GM18517 (cell line): ENCODE data around the gene ACOT7.
"Not testable (repeated sequence)": the region's sequence is repeated elsewhere in the genome, so short reads cannot be mapped to it uniquely, and the experiment has no call there.

Experiments used
- ATAC-seq: cut with Tn5 transposase; IDR thresholded peaks from one replicate; pipeline ENCODE4 v1.9.1; 2021; ENCODE audit warnings: mild to moderate bottlenecking, moderate library complexity; ENCODE audit not compliant: unreplicated experiment

The ACOT7 gene

DNA sequence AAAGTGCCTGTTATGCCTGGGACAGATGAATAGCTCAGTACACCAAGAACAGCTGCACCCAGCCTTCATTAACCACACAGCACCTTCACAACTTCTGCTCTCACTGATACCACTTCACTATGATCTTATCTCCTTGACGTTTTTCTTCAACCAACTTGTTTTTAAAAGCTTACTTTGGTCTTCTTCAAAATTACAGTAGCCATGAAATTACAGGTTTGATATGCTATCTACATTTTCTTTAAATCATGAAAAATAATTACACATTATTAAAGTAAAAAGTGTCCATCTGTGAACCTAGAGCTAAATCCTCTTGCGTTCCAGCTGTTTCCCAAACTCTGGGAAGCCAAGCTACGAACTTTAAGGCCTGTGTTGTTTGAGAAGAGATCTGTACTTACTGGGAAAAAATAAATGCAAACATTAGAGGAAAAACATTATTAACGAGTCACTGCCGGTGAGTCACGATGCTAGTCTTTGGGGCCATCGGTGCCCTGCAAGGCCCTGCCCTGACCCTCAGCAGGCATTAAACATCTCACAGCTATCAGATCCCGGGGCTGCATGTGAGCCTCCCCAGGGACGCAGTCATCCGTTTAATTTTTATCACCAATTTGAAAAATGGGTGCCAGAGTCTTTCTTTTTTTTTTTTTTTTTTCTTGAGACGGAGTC, 76.3 kb downstream of the ACOT7 start:
- ATAC-seq, result no peak

DNA sequence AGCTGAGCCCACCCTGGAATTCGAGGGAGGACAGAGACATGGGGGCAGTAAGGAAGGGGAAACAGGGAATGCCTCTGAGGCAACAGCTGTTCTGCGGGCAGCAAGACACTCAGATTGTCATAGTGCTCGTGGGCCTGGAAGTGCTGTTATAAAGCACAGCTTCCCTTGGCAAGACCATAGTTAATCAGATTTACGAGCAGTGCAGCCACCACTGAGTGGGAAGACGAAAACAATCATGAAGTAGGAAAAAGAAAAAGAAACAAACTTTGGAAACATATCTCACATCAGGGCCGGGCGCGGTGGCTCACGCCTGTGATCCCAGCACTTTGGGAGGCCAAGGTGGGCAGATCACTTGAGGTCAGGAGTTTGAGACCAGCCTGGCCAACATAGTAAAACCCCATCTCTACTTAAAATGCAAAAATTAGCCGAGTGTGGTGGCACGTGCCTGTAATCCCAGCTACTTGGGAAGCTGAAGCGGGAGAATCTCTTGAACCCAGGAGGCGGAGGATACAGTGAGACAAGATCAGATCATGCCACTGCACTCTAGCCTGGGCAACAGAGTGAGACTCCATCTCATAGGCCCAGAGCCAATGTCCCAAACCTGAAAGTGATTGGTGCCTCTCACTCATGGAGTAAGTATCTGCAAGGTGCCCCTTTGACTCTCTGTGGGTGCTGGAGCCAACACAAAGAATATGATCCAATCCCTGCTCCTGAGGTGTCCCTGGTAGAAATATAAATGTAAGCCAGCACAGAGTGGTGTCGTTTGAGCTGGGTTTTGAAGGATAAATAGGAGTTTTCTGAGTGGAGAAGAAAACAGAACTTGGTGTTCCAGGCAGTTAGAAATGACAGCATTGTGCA, 77.1 kb downstream of the ACOT7 start:
- no peak for ATAC-seq

DNA sequence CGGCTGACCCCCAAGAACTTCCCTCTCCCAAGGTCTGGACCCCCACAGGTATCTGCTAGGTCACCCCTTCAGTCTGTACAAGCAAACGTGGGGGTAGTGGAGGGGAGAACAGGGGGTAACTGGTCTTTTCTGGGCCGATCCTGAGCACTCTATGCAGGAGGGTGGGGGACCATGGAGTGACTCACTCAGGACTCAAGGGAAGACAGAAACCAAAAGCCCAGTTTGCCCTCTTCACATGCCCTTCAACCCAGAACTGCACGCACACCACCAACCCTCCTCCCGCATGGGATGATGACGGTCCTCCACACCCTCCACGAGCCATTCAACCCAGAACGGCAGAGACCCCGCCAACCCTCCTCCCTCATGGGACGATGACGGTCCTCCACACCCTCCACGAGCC, 79.1 kb downstream of the ACOT7 start:
- no peak for ATAC-seq

DNA sequence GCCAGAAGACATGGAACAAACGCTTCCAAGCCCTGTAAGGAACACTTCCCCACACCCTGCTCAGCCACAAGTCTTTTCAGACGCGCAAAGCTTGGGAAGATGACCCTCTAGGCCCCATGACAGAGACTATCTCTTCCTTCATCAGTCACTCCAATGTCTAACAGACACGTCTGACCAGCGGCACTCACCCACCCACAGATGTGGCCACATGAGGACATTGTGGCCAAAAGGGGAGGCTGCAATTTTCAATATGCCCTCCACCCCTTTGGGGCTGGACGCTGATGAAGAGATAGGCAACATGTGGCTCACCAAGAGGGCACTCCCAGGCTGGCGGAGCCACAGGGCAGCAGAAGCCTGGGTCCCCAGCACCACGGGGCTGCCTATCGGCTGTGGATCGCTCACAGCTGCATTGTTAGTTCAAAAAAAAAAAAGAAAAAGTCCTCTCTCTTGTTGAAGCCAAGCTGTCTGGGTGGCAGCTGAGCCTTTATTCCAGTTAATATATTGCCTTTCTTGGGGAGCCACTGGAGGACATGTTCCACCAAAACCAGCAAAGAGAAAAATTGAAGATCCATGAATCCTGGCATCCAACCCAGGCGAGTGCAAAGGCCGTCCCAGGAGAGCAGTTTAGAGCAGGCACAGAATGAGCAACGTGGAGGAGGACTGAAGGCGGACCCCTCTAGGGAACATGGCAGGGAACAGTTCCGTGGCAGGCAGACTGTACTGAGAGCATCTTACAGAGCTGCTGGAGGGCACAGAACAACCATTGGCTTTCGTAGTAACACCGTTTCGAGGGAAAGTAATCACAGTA, 80.0 kb downstream of the ACOT7 start:
- ATAC-seq, result no peak

DNA sequence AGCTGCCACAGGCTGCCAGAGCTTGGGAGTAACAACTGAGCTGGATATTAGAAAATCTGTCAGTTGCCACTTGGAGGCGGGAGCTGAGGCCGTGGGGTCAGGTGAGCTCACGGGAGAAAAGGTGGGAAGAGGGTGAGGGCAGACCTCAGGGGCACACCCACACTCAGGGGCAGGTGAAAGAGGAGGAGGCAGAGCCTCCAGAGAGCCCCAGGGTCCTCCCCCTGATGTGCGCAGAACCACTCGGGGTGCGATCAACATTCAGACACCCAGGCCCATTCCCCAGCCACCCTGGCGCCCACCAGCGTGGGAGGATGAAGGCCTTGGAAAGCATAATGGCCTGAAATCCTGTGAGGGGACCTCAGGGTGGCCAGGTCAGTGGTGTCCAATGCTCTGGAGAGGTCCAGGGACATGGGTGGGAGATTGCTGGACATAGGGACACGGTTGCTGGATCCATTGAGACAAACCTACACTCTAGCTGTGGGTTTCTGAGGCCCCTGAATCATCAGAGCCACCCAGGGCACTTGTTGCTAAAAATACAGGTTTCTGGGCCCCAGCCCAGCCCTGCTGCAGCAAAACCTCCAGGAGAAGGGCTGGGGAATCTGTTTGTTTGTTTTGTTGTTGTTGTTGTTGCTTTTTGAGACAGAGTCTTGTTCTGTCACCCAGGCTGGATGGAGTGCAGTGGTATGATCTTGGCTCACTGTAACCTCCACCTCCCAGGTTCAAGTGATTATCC, 83.3 kb downstream of the ACOT7 start:
- ATAC-seq, result no peak

DNA sequence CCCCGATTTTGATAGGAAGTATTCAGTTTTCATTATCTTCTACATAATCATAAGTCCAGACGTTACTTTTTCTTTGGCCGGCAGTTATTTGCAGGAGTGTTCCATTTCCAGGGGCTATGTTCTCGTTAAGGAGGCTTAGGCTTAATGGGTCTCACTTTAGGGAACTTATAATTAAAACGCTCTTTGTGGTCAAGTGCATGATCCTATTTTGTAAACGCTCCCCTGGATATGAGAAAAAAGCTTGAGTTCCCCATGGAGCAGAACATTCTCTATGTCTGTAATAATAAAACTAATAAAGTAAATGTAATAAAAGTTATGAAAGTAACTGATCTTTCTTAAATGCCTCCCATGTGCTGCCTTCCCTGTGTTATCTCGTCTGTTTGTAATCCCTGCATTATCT, 84.0 kb downstream of the ACOT7 start:
- no peak for ATAC-seq

DNA sequence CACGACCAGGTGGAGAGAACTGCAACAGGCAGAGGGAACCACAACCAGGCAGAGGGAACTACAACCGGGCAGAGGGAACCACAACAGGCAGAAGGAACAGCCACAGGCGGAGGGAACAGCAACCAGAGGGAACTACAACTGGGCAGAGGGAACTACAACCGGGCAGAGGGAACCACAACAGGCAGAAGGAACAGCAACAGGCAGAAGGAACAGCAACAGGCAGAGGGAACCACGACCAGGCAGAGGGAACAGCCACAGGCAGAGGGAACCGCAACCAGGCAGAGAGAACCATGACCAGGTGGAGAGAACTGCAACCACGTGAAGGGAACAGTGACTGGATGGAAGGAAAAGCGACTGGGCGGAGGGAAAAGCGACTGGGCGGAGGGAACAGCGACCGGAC, 85.1 kb downstream of the ACOT7 start:
- no peak for ATAC-seq

DNA sequence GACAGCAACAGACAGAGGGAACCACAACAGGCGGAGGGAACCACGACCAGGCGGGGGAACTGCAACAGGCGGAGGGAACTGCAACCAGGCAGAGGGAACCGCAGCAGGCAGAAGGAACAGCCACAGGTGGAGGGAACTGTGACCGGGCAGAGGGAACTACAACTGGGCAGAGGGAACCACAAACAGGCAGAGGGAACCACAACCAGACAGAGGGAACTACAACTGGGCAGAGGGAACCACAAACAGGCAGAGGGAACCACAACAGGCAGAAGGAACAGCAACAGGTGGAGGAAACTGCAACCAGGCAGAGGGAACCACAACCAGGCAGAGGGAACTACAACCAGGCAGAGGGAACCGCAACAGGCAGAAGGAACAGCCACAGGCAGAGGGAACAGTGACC, 85.9 kb downstream of the ACOT7 start:
- ATAC-seq, result not testable (repeated sequence)

DNA sequence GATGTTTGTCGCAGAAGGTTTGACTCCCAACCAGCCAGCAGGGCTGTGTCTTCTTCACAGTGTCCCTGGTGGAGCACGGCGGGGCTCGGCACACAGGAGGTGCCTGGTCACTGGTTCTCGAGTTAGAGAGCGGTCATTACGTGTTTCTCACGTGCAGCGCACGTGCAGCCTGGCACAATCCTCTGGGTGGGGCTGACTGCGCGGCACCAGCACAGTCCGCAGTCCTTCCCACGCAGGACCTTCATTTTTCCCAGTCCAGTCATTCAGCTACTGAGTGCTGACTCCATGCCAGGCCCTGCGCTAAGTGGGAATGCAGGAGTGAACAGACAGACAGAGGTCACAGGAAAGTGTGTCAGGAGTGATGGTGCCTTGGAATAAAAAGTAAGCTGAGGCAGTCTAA, 86.5 kb downstream of the ACOT7 start:
- ATAC-seq, result no peak

DNA sequence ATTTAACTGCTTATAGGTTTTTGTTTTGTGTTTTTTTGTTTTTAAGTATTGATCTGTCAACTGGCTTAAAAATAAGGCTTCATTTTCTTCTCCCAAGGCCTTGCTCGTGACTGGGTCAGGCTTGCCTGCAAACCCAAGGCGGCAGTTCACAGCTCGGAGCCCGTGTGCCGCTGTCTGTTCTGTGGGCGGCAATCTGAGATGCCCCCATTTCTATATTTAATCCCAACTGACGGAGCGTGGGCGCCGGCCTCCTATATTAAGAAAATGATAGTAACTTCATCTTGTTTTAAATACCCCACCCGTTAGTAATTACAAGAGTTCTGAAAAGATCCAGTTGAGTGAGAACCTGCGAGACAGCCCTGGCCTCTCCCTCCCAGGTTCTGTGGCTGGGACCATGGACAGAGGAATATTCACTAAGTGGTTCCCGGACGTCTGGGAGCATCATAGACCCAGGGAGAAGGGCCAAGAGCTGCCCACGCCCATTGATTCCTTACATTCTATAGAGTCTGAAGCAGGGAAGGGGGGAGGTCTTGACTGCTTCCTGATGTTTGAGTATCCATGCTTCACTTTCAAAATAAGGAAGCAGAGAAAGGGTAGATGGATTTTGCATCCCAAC, 90.1 kb downstream of the ACOT7 start:
- ATAC-seq, result no peak

DNA sequence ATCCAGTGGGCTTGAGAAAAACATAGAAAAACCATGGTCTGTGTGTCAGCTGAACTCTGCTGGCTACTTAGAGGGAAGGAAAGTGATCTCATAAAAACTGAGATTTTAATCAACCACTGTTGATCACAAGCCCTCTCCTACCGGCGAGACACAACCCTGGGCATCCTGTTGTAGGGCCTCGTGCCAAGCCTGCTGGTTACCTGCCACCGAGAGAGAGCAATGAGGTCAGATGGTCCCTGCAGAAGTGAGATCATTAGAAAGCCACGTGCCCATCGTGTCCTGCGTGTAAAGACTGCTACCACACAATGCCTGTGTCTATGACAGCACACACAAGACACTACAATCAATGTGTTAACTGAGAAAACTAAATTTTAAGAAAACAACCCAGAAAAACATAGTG, 91.0 kb downstream of the ACOT7 start:
- ATAC-seq, result no peak

DNA sequence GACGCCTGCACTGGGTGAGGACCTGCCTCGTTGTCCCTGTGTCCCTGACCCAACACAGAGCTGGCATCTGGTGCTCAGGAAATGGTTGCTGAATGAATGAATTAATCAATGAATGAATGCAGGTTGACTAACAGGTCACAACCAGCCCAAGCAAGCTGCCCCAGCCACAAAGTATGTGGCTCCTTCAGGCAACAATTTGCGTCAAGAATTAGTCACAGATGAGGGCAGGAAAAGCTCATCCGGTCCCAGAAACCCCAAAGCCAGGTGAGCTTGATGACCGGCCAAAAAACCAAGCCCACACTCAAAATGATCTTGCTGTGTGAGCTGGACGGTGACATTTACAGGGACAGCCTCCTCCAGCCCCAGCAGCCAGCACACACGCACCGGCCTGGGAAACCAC, 92.0 kb downstream of the ACOT7 start:
- no peak for ATAC-seq

DNA sequence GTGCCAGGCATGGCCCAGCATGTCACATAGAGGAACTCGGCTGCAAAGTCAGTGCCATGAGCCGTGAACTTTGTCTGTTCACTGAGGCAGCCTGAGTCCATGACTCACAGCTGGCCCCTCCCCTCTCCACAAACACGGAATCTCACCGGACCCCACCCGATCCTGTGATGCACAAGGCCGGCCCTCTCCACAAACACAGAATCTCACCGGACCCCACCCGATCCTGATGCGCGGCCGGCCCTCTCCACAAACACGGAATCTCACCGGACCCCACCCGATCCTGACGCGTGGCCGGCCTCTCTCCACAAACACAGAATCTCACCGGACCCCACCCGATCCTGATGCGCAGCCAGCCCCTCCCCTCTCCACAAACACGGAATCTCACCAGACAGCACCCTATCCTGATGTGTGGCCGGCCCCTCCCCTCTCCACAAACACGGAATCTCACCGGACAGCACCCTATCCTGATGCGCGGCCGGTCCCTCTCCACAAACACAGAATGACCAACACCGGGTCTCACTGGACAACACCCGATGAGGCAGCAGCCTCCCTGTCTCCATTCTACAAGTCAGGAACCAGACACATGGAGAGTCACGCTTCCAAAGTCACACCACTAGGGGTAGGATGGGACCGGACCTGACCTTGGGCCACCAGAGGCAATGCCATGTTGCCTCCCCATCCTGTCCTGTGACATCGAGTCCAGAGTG, 93.1 kb downstream of the ACOT7 start:
- no peak for ATAC-seq

DNA sequence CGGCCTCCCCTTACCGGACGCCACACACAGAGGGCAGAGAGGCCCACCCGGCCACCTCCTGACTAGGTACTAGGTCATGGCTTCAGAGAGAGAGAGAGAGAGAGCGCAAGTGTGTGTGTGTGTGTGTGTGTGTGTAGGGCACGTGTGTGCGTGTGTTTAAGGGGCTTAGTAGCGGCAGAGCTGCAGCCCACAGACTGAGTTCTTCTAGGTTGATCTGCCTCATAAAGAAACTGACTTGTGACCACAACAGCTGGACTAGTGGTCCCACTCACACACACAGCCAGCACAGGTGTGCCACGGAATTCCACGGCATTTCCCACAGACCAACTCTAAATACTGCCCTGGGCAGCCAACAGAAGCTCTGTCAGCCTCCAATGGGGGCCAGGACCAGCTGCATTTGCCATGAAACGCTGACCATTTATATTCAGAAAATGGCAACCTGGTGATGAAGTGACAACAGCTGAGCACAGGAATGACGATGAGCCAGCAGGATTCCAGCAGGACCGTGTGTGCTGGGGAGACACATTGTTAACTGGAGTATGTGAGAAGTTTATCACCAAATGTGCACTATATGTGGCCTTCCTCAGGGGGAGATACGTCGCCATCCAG, 93.9 kb downstream of the ACOT7 start:
- ATAC-seq, result no peak

DNA sequence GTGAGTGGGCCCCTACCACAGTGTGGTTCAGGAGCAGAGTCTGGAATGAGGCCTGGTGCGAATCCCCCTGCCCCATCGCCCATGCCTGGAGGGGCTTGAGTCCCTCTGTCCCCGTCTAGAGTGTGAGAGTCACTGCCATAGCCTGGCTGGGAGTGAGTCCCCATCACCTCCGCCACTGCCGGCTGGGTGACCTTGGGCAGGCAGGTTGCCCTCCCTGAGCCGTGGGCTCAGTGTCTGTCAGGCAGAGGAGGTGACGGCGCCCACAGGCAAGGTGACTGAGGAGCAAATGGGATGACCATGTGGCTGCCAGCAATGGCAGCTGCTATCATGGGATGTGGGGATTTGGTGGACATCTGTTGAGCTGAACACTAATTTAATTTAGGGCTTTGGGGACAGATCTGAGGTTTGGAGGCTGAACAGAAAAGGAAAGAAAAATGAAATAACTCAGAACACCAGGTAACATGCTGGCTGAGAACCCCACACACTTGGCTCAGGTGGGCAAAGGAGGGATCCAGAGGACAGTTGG, 94.6 kb downstream of the ACOT7 start:
- no peak for ATAC-seq

DNA sequence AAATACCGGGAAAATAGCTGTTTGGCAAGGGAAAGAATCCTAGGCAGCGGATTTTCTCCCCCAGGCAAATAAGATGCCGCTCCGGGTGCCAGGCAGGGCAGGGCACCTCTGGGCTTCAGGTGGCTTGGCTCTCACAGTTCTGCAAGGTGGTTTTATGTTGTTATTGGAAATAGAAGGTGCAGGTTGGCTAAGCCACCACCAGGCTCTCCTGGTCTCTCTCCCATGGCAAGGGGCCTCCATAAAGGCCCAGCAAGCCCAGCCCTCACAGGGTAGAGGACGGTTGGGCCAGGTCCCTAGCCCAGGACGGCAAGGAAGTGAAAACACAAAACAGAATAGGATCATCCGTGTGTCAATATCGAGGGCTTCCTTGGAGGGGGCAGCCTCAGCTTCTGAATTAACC, 95.0 kb downstream of the ACOT7 start:
- ATAC-seq, result no peak

DNA sequence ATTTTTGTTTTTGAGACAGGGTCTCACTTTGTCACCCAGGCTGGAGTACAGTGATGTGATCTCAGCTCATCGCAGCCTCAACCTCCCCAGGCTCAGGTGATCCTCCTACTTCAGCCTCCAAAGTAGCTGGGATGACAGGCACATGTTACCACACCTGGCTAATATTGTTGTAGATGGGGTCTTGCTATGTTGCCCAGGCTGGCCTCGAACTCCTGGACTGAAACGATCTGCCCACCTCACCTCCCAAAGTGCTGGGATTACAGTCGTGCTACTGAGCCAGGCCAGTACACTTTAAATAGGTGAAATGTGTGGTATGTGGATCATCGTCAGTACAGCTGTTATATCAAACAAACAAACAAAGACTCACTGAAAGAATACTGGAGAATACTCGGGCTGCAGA, 97.7 kb downstream of the ACOT7 start:
- no peak for ATAC-seq

DNA sequence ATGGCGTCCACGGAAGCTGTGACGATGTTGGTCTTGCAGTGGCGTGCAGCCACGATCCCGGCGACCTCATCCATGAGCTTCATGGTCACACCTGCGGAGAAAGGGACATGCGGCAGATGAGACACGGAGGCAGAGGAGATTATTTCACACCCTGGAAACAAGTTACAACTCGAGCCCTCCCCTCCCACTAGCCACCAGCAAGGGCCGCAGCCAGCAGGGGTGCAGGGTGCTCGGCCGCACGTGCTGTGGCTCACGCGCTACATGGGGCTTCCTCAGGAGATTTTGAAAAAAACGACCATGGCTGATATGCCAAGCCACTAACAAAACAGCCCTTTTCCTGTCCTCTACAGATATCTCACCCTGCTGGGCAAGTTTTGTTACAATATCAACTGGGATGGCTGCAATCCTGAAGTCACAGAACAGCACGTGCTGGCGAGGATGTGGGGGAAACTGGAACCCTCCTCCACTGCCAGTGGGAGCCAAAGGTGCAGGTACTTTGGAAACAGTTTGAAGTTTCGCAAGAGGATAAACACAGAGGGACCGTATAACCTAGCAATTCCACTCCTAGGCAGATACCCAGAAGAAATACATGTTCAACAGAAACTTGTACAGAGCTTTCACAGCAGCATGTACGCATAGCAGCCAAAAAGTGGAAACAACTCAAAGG, 98.5 kb downstream of the ACOT7 start:
- ATAC-seq, result no peak
